ENCODE measurements around the gene PLA2G2D. TPM values are rescaled to one million over a fixed set of nuclear protein-coding genes. Genes with fewer than 3 reads are reported as not detected.

The PLA2G2D gene
- total and polyA plus RNA-seq, 9 of the 15 experiments (the other 6 are each of a cell fraction or from before 2014, with no cell fraction given), result not detected

- TF ChIP-seq ZNF398 (CRISPR knock-in tag; IDR thresholded peaks at IDR 0.05) (no peak), CREB5 (CRISPR knock-in tag; IDR thresholded peaks at IDR 0.05) (no peak), PREB (CRISPR knock-in tag; IDR thresholded peaks at IDR 0.05) (no peak), BRCA1 (IDR thresholded peaks at IDR 0.05) (no peak), BRCA1 (CRISPR knock-in tag; IDR thresholded peaks at IDR 0.05) (no peak), THRA (IDR thresholded peaks at IDR 0.05) (no peak)
Measured at GRCh38 chr1:20099533-20099932, 19.8 kb downstream of the PLA2G2D start (continued).
